ACHN (cell line): ENCODE results near the gene ZNF595.

ENCODE experiments used
- DNase-seq: peaks from one replicate; pipeline ENCODE4 v3.0.0-alpha.2; 2015
- in situ Hi-C: cut with HindIII; loops from 2 replicates; pipeline ENCODE4 v1.10.0; 2017; ENCODE audit warnings: low sequenced_read_pairs, low pct_ligation_motif_present, low pct_unique_long_range_greater_than_20kb

Gene ZNF595

GRCh38 chr4:125833-126232, 72.7 kb downstream of the ZNF595 start:
- in situ Hi-C loops: no loop called here
- no peak for DNase-seq

DNA sequence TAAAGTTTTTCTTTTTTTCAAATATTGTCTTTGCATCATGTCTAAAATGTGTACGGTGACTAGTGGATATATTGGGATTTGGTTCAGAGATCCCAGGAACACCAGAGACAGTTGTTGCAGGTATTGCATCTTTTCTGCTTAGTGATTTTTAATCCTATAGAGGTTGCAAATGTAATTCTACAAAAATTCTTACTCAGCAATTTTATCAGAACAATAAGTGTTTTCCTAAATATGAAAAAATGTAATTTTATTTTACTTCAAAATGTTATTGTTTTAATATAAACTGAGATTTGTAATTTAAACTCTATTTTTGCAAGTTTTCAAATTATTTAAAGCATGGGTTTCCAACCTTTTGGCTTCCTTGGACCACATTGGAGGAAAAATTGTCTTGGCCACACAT, 79.4 kb downstream of the ZNF595 start:
- in situ Hi-C loops: no loop called here
- DNase-seq: no peak
